Measurements from ENCODE around the gene FANCC.

The FANCC gene

DNA sequence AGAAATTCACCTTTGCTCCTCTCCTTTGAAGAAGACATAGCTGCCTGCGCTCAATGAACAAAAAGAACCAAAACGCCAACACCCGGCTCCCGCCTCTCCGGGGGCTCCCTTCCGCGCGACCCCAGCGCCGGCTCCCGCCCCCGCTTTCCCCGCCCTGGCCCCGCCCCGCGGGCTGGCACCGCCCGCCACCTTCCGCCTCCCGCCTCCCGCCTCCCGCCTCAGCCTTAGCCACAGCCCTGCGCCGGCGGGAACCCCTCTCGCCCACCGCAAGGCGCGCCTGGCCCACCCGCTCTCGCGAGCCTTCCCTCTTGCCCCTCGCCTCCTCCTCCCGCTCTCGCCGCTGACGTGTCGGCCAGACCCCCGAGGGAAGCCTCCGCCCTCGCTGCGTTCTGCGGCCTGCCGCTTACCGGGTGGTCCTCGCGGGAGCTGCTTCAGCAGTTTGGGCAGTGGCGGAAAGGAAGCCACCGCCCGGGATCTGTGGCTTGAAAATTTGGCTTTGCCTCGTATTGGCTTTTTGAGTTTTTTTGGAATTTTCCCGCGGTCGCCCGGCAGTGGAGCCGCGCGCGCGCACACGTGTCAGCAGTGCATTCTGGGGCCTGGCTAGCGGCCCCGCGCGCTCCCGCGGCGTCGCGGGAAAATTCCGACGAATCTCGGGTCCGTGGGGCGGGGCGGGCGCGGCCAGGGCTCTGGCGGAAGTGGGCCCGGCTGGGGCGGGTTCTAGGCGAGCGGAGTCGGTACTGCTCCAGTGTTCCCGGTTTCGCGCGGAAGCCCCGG is at the start of gene FANCC:
FANCC (minus strand) TSS at position 591 of the 774 bp plus-strand sequence. CDS start 68,418 bp downstream, outside the sequence.
- peak within 1 kb of the TSS; percentile 97 for H3K9ac ChIP-seq
- no peaks in the 10 kb centered on the region for H4K20me1 ChIP-seq
- H3K9me3 ChIP-seq, result 0 out of 2 replicates have a peak, but pooled peaks cover 5% of the 10 kb centered on the region
- TF ChIP-seq Cebpa-rat (IDR thresholded peaks at IDR 0.05), result no peak
- H3K4me1 ChIP-seq, result peaks cover 28% of the 10 kb centered on the region
- peak within 1 kb of the TSS; percentile 96 for H3K27ac ChIP-seq
- H3K4me2 ChIP-seq, result peak within 1 kb of the TSS; percentile 84
- peak within 1 kb of the TSS; percentile 84 for H3K4me3 ChIP-seq
- 0 out of 2 replicates have a peak, but pooled peaks cover 5% of the 10 kb centered on the region for H3K27me3 ChIP-seq
- no peaks in the 10 kb centered on the region for H3K36me3 ChIP-seq

- H3K9me3 ChIP-seq, result no peaks in the 10 kb centered on the region
- no peak for TF ChIP-seq Cebpa-rat (IDR thresholded peaks at IDR 0.05)
- H3K27ac ChIP-seq, result no peak overlapping the region
- no peaks in the 10 kb centered on the region for H3K4me1 ChIP-seq
- H3K27me3 ChIP-seq, result no peaks in the 10 kb centered on the region
- no peak overlapping the region for H3K4me3 ChIP-seq
- no peaks in the 10 kb centered on the region for H4K20me1 ChIP-seq
- H3K36me3 ChIP-seq, result no peaks in the 10 kb centered on the region
- no peak overlapping the region for H3K4me2 ChIP-seq
- no peak overlapping the region for H3K9ac ChIP-seq
Measured at GRCh38 chr9:95366731-95367325, 49.3 kb upstream of the FANCC start.

DNA sequence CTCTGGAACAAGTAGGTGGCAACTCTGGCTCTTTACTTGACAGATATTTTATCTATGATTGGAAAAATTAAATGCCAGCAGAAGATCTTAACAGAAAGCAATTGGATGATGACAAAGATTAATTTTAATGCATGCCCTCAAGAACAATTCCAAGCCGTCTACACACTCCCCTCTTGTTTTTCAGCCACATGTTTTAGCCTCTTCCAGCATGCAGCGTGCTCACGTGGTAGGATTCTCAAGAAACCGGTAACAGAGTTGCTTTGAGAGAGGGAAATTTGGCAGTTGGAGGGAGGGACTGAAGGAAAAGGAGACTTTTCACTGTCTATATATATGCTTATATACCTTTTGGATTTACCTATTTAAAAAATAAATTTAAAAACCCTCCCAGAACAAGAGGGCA is 48.3 kb upstream of the FANCC start:
- Histone ChIP-seq H3K36me3 (no peaks in the 10 kb centered on the region), H3K4me3 (no peak overlapping the region), H3K27me3 (no peaks in the 10 kb centered on the region), H3K4me2 (no peak overlapping the region), H4K20me1 (no peaks in the 10 kb centered on the region), H3K27ac (no peak overlapping the region), H3K4me1 (no peaks in the 10 kb centered on the region), H3K9me3 (no peaks in the 10 kb centered on the region), H3K9ac (no peak overlapping the region)
- no peak for TF ChIP-seq Cebpa-rat (IDR thresholded peaks at IDR 0.05)

GRCh38 chr9:95363051-95363841 is 45.7 kb upstream of the FANCC start:
- no peaks in the 10 kb centered on the region for H4K20me1 ChIP-seq
- no peak overlapping the region for H3K4me3 ChIP-seq
- no peaks in the 10 kb centered on the region for H3K9me3 ChIP-seq
- no peaks in the 10 kb centered on the region for H3K36me3 ChIP-seq
- no peak overlapping the region for H3K4me2 ChIP-seq
- H3K27me3 ChIP-seq, result no peaks in the 10 kb centered on the region
- H3K27ac ChIP-seq, result no peak overlapping the region
- H3K9ac ChIP-seq, result no peak overlapping the region
- no peaks in the 10 kb centered on the region for H3K4me1 ChIP-seq
- TF ChIP-seq Cebpa-rat (IDR thresholded peaks at IDR 0.05), result no peak

GRCh38 chr9:95360866-95361265 is 43.4 kb upstream of the FANCC start:
- Histone ChIP-seq H3K4me1 (no peaks in the 10 kb centered on the region), H4K20me1 (no peaks in the 10 kb centered on the region), H3K4me2 (no peak overlapping the region), H3K27ac (no peak overlapping the region), H3K27me3 (no peaks in the 10 kb centered on the region), H3K9me3 (no peaks in the 10 kb centered on the region), H3K4me3 (no peak overlapping the region), H3K9ac (no peak overlapping the region), H3K36me3 (no peaks in the 10 kb centered on the region)
- TF ChIP-seq Cebpa-rat (IDR thresholded peaks at IDR 0.05), result no peak

DNA sequence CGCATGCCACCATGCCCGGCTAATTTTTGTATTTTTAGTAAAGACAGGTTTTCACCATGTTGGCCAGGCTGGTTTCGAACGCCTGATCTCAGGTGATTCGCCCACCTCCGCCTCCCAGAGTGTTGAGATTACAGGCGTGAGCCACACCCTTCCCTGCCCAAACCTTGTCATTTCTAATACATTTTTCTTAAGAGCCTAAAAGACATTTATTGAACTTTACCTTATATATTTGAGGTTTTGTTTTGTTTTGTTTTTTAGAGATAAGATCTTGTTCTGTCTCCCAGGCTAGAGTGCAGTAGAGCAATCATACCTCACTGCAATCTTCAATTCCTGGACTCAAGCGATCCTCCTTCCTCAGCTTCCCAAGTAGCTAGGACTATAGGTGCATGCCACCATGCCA is 39.8 kb upstream of the FANCC start:
- Histone ChIP-seq H3K4me2 (no peak overlapping the region), H3K9ac (no peak overlapping the region), H3K4me1 (no peaks in the 10 kb centered on the region), H3K9me3 (peaks cover 3% of the 10 kb centered on the region), H3K36me3 (no peaks in the 10 kb centered on the region), H4K20me1 (no peaks in the 10 kb centered on the region), H3K27ac (no peak overlapping the region), H3K4me3 (no peak overlapping the region), H3K27me3 (no peaks in the 10 kb centered on the region)
- no peak for TF ChIP-seq Cebpa-rat (IDR thresholded peaks at IDR 0.05)

- no peak overlapping the region for H3K9ac ChIP-seq
- H3K4me1 ChIP-seq, result no peaks in the 10 kb centered on the region
- peaks cover 21% of the 10 kb centered on the region for H3K9me3 ChIP-seq
- no peak overlapping the region for H3K4me2 ChIP-seq
- no peak overlapping the region for H3K27ac ChIP-seq
- no peaks in the 10 kb centered on the region for H3K27me3 ChIP-seq
- no peak for TF ChIP-seq Cebpa-rat (IDR thresholded peaks at IDR 0.05)
- no peaks in the 10 kb centered on the region for H4K20me1 ChIP-seq
- H3K4me3 ChIP-seq, result no peak overlapping the region
- no peaks in the 10 kb centered on the region for H3K36me3 ChIP-seq
Measured at GRCh38 chr9:95355500-95355899, 38.0 kb upstream of the FANCC start.

DNA sequence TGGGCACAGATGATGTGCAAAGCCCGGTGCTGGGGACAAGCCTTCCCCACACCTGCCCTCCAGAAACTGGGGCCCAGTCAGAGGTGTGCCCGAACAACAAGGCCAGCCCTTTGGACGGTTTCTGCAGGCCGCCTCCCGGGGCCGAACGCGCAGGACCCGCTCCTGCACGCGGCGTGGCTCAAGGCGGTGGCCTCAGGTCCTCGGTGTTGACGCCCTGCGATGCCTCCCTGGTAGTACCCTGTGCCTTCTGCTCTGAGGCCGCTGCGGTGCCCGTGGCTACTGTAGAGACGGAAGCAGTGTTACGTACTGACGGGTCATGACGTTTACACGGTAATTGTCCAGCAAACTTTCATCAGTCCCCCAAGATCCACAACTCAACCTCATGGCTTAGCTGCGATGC is 33.5 kb upstream of the FANCC start:
- TF ChIP-seq Cebpa-rat (IDR thresholded peaks at IDR 0.05), result no peak
- no peaks in the 10 kb centered on the region for H3K27me3 ChIP-seq

DNA sequence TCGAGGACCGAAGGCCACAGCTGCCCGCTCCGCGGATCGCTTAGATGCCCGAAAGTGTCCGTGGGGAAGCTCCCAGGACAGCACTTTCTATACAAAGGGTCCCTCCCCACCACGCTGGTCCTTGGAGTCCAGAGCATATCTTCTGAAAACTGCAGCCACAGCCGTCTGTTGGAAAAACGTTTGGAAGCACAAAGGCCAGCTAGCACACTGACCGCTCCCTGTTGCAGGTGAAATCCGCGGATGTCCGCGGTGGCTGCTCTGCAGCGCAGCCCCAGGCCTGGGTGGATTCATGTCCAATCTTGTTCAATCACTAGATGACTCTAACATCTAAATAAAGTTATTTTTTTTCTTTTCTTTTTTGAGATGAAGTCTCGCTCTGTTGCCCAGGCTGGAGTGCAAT is 32.8 kb upstream of the FANCC start:
- Histone ChIP-seq H3K9ac (no peak overlapping the region), H3K4me1 (no peaks in the 10 kb centered on the region), H3K36me3 (no peaks in the 10 kb centered on the region), H3K27ac (no peak overlapping the region), H3K4me3 (no peak overlapping the region), H3K27me3 (no peaks in the 10 kb centered on the region), H3K9me3 (peaks cover 55% of the 10 kb centered on the region), H4K20me1 (no peaks in the 10 kb centered on the region), H3K4me2 (no peak overlapping the region)
- TF ChIP-seq Cebpa-rat (IDR thresholded peaks at IDR 0.05), result no peak

More for the DNA sequence above, 33.5 kb upstream of the FANCC start:
- H3K4me1 ChIP-seq, result no peaks in the 10 kb centered on the region
- H3K4me2 ChIP-seq, result no peak overlapping the region
- H3K9me3 ChIP-seq, result peaks cover 55% of the 10 kb centered on the region
- no peak overlapping the region for H3K27ac ChIP-seq
- no peaks in the 10 kb centered on the region for H4K20me1 ChIP-seq
- no peaks in the 10 kb centered on the region for H3K36me3 ChIP-seq
- no peak overlapping the region for H3K9ac ChIP-seq
- no peak overlapping the region for H3K4me3 ChIP-seq

Data from BLaER1 (cell line).